Kidney epithelial cell (primary cell): ENCODE results near the gene ITGB7. TPM values are rescaled to one million over a fixed set of nuclear protein-coding genes. Genes with fewer than 3 reads are reported as not detected.

ENCODE experiments used
- DNase-seq: peaks from one replicate; pipeline ENCODE4 v3.0.0-alpha.2; 2010; ENCODE audit warnings: low read depth
- H3K27me3 ChIP-seq: 2 replicates; pipeline ENCODE4 v1.6.0; 2011; ENCODE audit warnings: low read length; ENCODE audit not compliant: control insufficient read depth, insufficient read depth
- H3K36me3 ChIP-seq: 2 replicates; pipeline ENCODE4 v1.5.1; 2011; ENCODE audit warnings: low read length; ENCODE audit not compliant: control insufficient read depth, insufficient read depth
- H3K4me3 ChIP-seq: 2 replicates; pipeline ENCODE4 v1.5.1; 2011; ENCODE audit warnings: low read depth, mild to moderate bottlenecking, control low read depth, low read length
- total RNA-seq: library from RNA; depleted of rRNA; stranded (reverse); fragments of >200 nt; gene quantifications from 2 replicates; pipeline ENCODE4 v1.2.3, GENCODE V29; 2015
- TF ChIP-seq, protein P1 (sequence below): IDR thresholded peaks from 2 replicates; pipeline ENCODE4 v1.5.1; 2011; ENCODE audit warnings: mild to moderate bottlenecking, moderate library complexity, low read length, control low read depth, inconsistent platforms; ENCODE audit not compliant: insufficient read depth, poor library complexity, severe bottlenecking

Gene ITGB7
- total RNA-seq, 1 donor from 2014 or later, result 1.6 TPM

DNA sequence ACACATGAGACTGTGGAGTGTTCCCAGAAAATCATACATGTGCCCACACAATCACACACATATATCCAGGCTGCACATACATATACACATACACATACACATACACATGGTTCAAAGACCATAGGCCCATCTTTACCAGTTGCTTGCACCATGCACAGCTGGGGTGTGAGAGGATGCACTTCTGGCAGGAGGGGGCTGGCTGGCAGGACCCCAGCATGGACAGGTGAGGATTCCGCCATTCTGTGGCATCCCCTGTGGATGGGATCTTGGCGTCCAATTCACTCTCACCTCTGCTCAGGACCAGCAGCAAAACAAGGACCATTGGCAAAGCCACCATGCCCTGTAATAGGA is 7.0 kb downstream of the ITGB7 start:
- H3K4me3 ChIP-seq, result no peak overlapping the region
- TF ChIP-seq, protein P1, sequence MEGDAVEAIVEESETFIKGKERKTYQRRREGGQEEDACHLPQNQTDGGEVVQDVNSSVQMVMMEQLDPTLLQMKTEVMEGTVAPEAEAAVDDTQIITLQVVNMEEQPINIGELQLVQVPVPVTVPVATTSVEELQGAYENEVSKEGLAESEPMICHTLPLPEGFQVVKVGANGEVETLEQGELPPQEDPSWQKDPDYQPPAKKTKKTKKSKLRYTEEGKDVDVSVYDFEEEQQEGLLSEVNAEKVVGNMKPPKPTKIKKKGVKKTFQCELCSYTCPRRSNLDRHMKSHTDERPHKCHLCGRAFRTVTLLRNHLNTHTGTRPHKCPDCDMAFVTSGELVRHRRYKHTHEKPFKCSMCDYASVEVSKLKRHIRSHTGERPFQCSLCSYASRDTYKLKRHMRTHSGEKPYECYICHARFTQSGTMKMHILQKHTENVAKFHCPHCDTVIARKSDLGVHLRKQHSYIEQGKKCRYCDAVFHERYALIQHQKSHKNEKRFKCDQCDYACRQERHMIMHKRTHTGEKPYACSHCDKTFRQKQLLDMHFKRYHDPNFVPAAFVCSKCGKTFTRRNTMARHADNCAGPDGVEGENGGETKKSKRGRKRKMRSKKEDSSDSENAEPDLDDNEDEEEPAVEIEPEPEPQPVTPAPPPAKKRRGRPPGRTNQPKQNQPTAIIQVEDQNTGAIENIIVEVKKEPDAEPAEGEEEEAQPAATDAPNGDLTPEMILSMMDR, result no peak
- no peak for DNase-seq

DNA sequence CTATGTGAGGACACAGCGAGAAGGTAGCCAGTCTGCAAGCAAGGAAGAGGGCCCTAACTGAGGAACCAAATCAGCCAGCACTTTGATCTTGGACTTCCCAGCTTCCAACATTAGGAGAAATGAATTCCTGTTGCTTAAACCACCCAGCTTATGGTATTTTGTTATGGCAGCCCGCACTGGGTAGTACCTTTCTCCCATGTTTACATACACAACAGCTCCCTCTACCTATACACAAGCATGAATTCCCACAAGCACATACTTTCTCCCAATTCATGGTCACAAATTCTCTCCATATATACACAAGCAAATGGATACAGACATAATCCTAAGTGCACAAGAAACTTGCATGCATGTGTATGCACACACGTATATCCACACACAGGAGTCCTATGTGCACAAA is 7.4 kb downstream of the ITGB7 start:
- no peaks in the 10 kb centered on the region for H3K36me3 ChIP-seq
- peaks cover 3% of the 10 kb centered on the region for H3K27me3 ChIP-seq

More for the DNA sequence above, 7.0 kb downstream of the ITGB7 start:
- no peaks in the 10 kb centered on the region for H3K36me3 ChIP-seq
- H3K27me3 ChIP-seq, result peaks cover 3% of the 10 kb centered on the region

DNA sequence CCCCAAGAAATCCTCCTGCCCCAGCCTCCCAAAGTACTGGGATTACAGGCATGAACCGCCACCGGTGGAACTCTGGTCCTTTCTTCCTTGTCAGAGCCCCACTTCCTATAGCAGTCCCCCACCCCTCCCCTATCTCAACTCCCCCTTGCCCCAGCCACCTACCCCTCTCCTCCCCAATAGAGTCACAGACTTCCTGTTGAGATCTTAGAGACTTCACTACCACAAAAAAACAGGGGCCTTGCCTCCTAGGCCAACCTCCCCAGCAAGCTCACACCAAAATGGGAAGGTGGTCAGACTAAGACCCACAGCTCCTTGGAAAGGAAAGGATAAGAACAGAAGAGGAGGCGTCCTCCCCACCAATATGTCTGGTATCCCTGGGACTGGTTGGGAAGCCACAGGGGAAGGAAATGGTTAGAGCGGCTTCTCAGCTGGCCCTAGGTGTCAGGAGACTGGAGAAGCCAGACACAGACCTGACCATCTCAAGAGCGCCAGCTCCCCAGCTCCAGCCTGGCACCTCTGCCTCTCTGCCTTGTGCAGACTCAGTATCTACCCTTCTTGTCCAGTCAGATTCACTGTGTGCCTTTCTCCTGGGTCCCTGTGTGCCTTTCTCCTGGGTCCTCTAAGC is 8.5 kb downstream of the ITGB7 start:
- TF ChIP-seq, protein P1, result no peak
- Histone ChIP-seq H3K36me3 (no peaks in the 10 kb centered on the region), H3K27me3 (peaks cover 3% of the 10 kb centered on the region), H3K4me3 (no peak overlapping the region)
- no peak for DNase-seq

More for the DNA sequence above, 7.4 kb downstream of the ITGB7 start:
- no peak overlapping the region for H3K4me3 ChIP-seq
- DNase-seq, result no peak
- TF ChIP-seq, protein P1, result no peak

DNA sequence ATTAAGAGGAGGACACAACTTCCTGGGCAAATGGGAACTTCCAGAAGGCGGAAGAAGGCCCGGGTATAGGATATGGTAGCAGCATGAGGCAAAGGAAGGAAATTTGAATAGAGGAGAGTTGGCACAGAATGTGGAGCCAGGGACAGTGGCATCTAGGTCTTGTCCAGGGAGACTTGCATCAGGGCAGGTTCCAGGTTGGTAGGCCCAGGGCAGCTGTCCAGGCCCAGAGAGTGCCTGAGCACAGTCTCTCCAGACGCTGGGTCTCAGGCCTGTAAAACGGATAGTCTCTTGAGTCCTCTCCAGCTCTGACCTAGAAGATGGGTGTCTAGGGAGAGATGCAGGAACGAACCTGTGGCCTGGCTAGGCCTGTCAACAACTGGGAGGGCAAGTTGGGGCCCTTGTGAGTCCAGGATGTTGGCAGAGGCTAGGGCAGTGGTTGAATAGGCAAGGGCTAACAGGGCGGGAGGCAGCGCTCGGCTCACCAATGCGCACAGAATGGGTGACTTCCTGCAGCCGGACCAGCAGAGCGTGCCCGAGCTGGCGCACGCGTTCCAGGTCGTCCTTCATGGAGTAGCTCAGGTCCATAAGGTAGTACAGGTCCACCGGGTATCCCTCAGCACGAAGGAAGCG is 9.9 kb downstream of the ITGB7 start:
- H3K4me3 ChIP-seq, result no peak overlapping the region

DNA sequence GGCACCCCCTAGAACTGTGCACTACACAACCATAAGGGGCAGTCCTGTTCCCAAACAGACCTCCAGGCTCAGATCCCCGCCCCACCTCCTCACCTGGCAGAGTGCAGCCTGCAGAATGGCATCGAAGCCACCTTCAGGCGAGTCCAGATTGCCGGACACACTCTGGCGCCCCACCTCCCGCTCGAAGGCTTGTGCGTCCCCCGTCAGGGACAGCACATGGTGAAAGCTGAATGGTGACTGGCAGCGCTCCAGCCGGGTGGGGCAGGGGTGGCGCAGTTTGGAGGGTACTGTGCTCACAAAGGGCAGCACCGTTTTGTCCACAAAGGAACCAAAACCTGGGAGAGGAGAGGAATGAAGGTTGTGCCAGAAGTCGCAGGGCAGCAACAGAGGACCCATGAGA is 10.6 kb downstream of the ITGB7 start:
- Histone ChIP-seq H3K27me3 (peaks cover 3% of the 10 kb centered on the region), H3K36me3 (no peaks in the 10 kb centered on the region), H3K4me3 (no peak overlapping the region)
- TF ChIP-seq, protein P1, result no peak
- DNase-seq, result no peak

More for the DNA sequence above, 9.9 kb downstream of the ITGB7 start:
- TF ChIP-seq, protein P1, result no peak
- DNase-seq, result no peak
- H3K27me3 ChIP-seq, result peaks cover 3% of the 10 kb centered on the region
- no peaks in the 10 kb centered on the region for H3K36me3 ChIP-seq
